DOHH2 (cell line): Measurements from ENCODE around the gene POTEF.
"Not testable (repeated sequence)": the region's sequence is repeated elsewhere in the genome, so short reads cannot be mapped to it uniquely, and the experiment has no call there.

ENCODE experiments used
- EZH2phosphoT487 ChIP-seq: fragments of 200-600 bp; sonication (generic); IDR thresholded peaks from 2 replicates; pipeline ENCODE4 v1.6.1; 2017; ENCODE audit warnings: borderline replicate concordance, mild to moderate bottlenecking, antibody characterized with exemption, low read length, moderate library complexity, mixed read lengths
- TF ChIP-seq, protein P1 (sequence below): fragments of 200-600 bp; sonication (generic); IDR thresholded peaks from one replicate; pipeline ENCODE4 v1.5.1; 2014; ENCODE audit warnings: antibody characterized with exemption, mild to moderate bottlenecking, low read depth, low read length; ENCODE audit not compliant: poor library complexity, severe bottlenecking

DNA sequence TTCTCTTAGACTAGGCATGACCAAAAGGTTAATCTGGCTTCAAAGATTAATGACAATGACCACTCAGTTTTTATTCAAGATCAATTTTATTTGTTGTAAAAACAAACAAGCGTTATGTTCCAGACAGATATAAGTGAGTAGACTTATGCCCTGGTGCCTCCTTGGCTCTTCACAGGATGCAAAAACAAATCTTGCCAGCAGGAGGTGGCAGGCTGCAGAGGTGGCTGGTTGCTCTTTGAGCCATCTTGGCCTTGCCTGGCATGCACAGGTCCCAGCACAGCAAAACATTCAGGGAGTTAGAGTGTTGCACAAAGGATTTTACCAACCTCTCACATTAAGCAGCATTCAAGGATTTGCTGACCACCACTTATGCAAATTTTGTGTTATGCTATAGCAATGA, 103.1 kb downstream of the POTEF start:
- not testable (repeated sequence) for TF ChIP-seq EZH2phosphoT487
- TF ChIP-seq, protein P1, sequence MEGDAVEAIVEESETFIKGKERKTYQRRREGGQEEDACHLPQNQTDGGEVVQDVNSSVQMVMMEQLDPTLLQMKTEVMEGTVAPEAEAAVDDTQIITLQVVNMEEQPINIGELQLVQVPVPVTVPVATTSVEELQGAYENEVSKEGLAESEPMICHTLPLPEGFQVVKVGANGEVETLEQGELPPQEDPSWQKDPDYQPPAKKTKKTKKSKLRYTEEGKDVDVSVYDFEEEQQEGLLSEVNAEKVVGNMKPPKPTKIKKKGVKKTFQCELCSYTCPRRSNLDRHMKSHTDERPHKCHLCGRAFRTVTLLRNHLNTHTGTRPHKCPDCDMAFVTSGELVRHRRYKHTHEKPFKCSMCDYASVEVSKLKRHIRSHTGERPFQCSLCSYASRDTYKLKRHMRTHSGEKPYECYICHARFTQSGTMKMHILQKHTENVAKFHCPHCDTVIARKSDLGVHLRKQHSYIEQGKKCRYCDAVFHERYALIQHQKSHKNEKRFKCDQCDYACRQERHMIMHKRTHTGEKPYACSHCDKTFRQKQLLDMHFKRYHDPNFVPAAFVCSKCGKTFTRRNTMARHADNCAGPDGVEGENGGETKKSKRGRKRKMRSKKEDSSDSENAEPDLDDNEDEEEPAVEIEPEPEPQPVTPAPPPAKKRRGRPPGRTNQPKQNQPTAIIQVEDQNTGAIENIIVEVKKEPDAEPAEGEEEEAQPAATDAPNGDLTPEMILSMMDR = not testable (repeated sequence)
